Activated CD8-positive, alpha-beta memory T cell treated with anti-CD3 and anti-CD28 coated beads, Interleukin-2, amount 50 U/mL, for 24 hours (primary cell): ENCODE results near the gene JAM3.
"Not testable (repeated sequence)": the region's sequence is repeated elsewhere in the genome, so short reads cannot be mapped to it uniquely, and the experiment has no call there.

Experiments
- DNase-seq: peaks from one replicate; pipeline ENCODE4 v3.0.0-alpha.2; 2020; ENCODE audit errors: extremely low read depth

Gene JAM3

DNA sequence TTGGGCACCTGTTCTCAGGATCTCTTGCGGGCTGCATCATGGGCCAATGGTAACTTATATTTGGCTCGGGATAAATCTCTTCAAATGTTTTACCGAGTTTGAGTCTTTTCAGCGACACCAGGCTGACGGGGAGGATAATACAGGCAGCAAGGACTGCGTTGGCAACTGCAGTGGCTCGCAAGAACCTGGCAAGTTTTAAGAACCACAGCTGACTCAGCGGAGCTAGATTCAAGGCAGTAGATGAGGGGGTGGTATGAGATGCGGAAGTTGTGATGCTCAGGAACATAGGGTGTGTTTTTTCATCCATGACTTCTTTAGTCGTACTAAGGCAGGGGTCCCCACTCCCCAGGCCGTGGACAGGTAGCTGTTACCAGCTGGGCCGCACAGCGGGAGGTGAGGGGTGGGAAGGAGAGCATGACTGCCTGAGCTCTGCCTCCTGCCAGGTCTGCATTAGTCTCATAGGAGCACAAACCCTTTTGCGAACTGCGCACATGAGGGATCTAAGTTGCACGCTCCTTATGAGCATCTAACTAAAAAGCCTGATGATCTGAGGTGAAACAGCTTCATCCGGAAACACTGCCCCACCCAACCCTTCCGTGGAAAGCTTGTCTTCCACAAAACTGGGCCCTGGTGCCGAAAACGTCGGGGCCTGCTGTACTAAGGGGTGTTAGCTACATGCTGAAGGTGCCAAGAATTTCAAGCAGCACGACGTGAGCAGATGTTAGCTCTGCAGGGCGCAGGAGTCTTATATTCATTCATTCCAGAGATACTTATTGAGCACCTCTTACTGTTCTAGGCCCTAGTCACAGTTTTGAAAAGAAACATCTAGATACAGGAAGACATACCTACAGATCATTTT lies 6.4 kb upstream of the JAM3 start:
- no peak for DNase-seq

DNA sequence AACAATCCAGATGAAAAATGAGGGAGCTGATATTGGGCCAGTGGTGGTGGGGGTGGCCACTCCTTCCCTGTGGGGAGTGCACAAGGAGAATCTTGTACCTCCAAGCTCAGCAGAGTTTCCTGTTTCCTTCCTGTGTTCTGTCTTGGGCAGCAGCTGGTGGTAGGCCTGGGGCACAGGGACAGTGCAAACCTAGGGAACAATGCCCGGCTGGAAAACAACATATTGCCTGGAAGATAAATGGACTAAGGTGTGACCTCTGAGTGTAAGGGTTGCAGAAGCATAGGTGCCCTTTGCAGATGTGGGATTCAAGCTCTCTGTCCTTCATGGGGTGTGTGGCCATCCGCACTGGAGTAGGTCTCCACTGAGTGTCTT lies 5.8 kb upstream of the JAM3 start:
- no peak for DNase-seq

DNA sequence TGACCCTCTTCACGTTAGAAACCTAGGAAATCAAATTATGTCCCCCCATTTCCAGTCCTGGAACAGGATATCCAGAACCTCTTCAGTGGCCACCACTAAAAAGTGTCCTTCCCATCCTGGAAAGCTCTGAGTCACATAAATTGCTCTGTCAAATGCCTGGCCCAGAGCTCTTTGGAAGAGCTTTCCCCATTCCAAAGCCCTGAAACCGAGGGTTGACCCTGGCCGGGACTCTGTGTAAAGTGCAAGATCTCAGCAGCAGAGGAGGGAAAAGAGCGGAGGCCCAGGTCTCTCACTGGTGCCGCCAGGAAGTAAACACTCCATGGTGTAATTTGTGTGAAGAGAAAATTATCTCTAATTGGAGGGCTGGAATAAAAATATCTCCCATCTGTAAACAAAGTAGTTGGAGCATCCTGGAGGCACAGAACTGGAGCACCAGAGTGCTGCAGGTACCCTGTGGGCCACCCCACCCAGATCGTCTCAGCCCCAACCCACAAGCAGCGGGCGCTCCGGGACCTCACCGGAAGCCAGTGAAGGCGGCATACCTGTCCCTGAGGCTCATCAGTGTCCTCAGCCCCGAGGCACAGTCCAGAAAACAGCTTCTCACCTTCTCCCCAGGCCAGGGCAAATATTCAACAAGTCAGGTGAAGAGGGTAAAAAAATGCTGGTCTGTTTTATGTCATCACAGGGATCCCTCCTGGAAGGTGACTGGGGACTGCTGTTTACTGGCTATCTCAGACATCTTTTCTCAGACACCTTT lies 4.7 kb upstream of the JAM3 start:
- DNase-seq: no peak

DNA sequence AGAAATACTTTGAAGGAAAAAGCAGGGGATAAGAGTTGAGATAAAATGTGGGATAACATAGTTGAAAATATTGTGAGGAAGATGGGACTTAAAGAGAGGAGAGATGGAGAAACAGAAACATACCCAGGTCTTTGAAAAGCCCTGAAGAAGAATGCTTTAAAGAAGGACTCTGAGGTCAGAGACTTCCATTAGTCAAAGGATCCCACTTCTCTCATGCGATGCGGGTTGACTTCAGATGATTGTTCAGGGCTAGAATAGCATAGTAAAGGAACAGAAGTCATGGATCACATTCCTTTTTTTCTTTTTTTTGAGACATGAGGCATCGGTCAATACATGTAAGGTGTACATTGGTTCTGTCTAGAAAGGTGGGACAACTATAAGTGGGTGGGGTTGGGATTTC lies 3.5 kb upstream of the JAM3 start:
- no peak for DNase-seq

DNA sequence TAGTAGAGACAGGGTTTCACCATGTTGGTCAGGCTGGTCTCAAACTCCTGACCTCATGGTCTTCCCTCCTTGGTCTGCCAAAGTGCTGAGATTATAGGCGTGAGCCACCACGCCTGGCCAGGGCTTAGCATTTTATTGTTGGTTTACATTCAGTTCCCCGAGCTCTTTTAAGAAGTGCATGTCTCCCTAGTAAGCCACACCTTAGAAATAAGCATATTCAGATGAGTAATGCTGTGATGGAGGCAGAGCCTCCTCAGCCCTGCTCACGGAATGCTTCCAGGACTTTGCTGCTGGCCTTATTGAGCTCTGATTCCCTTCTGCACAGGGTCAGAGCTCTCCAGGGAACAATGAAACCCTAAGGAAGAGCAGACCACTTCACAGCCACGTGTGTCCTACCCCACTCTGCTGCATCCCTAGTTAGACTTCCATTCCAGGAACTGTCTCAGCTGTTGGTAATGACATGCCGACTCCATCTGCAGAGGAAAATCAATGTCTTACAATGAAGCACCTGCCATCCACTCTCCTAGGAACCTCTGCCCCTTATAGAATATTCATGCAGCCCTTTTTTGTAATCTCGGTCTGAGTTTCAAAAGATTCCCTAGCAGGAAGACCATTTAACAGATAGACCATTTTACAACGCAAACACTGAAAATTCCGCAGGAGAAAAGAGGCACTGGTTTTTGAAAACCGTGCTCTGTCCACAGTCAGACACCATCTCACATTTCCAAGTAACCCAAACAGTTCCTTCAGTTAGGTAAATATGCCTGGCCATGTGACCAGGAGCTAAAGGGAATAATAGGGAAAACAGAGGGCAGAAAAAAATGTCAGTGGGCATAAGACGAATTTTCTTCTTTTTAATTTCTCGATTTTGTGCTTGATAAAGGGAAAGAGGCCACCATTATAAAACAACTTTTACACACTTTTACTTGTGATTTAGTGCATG lies 1.7 kb upstream of the JAM3 start:
- no peak for DNase-seq

DNA sequence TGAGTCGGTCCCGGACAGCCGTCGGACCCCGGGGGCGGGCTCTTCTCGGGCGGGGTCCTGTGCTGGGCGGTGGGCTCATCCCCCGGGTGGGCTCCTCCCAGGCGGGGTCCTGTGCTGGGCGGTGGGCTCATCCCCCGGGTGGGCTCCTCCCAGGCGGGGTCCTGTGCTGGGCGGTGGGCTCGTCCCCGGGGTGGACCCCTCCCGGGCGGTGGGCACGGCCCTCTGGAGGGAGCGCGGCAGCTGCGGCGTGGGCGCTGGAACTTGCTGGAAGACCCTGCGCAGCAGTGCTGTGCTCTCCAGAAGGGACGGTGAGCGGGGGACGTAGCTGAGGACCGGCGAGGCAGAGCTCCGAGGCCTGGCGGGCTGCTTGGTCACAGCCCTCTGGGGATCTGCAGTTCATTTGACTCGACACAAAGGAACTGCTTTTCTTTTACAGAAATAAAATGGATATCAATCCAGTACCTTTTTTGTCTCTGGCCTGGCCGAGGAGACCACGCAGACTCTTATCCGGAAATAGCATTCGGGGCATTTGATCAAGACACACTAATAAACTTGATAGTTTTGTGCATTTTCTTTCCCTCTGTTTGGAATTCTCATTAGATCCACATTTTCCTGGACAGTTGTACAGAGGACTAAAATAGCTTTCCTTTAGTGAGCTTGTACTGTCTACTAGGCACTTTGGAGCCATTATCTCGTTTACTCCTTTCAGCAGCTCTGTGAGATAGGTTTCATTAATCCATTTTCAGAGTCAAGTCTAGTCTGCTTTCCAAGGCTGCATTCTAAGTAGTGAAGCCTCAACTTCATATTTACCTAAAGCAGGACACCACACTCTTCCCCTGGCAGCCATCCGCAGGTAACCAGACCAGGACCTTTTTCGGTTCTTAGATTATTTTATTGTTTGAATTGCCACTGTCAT lies 812 bp downstream of the JAM3 start:
- DNase-seq: no peak

DNA sequence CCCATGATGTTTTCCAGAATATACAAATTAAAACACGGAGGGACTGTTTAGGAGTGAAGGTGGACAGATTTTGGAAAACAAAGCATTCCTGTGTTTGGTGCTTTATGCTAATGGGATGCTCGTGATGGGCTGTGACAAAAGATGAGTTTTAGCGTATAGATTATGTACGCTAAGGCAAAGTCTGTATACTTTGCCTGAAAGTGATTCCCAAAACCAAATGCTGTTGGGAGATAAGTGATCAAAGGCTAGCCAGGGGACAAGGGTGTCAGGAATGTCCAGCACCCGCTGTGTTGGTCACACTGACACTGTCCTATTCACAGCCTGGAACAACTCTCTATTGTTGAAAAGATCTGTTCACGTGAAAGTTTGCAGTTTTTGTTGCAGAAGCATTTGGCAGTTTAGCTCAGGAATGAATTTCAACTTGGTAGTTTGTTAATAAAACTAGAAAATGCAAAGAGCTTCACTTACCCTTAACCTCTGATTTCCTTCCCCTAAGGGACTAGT lies 1.5 kb downstream of the JAM3 start:
- no peak for DNase-seq

DNA sequence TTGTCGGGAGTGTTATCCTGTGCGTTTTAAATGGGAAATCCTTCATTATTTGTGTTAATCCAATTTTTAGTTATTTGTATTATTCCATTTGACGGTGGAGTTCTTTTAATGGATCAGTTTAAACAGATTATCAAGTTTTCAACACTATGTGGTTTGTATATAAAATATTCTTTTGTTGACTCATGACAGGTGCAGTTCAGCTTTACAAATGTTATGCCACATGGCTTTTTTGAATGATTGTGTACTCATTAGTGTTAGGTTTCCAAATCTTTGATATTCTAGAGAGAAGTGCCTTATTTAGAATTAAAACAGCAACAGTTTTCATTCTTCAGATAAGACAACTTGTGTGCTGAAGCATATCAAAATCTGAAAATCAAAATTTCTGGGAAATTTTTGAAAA lies 2.4 kb downstream of the JAM3 start:
- no peak for DNase-seq

DNA sequence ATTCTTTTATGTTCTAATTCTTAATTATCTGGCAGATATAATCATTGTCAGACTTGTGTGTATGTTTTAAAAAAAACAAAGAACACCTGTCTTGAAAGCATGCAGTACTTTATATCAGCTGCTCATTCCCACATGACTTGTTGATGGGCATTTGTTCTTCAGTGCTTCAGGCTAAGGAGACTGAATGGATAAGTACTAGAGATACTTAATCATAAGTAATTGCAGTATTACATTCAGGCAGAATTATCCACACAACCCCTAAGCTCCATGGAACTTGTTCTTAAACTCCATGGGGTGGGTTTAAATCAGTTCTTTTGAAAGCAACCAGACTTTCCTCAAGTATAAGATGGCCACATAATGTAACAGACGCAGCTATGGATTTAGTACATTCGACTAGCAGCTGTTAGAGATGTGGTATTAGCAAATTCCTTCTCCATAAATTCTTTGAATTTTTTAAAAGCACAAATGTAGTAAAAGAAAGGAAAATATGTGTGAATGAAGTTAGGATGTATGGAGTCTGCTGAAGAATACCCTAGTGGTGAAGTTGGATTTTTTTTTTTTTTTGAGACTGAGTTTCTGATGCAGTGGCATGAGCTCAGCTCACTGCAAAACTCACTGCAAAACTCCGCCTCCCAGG lies 3.0 kb downstream of the JAM3 start:
- no peak for DNase-seq

DNA sequence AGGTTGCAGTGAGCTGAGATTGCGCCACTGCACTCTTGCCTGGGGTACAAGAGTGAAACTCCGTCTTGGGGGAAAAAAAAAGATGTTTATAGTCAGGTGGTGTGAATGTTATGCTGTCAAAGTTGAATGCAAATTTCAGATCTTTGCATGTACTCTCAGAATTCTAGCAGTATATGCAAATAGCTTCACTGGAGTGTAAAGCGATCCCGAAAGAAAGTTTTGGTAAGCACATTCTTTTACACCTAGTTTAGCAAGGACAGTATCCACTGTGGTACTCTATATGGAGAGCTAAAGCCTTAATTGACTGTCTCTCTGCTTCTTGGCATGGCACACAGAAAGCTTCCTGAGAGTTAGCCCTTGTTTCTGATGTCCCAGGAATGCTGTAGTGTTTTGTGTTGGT lies 4.0 kb downstream of the JAM3 start:
- DNase-seq: no peak

DNA sequence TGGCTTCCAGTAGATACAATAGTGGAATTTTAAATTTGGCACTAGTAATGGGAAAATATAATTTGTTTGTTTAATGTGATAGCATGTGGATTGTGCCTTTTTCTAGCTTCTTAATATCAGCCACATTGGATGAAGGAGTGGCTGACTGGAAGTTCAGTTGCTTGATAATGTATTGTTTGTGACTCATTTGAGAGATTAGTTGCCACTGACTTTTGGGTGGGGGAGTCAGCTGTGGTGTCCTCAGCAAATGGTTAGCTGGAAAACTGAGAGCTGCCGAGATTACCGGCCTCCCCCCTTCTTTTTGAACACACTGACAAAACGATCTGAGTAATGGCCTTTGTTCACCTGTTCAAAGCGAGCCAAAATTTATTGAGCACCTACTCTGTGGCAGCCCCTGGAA lies 5.5 kb downstream of the JAM3 start:
- no peak for DNase-seq

DNA sequence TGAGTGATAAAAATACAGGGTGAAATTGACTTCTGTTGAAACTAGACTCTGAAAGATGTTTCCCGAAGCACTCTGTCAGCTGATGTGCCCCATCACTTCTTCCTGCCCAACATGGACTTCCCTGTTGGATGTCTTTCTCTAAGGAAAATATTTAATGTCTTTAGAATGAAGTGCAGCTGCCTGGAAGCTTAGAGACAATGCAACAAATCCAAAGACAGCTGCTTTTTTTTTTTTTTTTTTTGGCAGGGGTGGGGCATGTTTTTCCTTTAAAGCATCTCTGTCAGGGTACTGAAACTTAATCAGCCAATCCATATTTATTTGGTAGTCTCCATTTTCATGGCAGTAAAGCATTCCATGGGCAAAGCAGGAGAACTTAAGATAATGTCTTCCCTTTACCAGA lies 5.9 kb downstream of the JAM3 start:
- no peak for DNase-seq

DNA sequence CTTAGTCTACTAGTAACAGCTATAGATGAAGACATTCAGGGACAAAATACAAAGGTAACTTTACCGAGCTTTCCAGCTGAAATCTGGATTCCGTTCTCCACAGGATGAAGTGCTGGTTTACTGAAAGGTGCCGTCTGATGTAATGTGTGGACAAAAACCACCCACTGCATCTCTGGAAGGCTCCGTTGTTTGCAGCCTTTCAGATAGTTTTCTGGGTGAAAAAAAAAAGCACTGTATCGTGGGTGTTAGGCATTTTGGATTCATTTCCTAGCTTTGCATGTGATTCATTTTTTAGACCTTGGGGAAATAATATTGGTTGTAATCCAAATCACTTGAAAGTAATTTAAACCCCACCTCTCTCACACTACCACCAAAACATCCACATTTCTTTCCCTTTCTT lies 10.4 kb downstream of the JAM3 start:
- no peak for DNase-seq

DNA sequence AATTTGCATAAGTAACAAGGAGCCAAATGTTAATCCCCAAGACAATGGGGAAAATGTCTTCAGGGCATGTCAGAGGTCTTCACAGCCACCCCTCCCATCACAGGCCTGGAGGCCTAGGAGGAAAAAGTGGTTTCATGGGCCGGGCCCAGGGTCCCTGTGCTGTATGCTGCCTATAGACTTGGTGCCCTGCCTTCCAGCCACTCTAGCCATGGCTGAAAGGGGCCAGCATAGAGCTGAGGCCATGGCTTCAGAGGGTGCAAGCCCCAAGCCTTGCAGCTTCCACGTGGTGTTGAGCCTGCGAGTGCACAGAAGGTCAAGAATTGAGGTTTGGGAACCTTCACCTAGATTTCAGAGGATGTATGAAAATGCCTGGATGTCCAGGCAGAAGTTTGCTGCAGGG lies 12.4 kb downstream of the JAM3 start:
- not testable (repeated sequence) for DNase-seq

DNA sequence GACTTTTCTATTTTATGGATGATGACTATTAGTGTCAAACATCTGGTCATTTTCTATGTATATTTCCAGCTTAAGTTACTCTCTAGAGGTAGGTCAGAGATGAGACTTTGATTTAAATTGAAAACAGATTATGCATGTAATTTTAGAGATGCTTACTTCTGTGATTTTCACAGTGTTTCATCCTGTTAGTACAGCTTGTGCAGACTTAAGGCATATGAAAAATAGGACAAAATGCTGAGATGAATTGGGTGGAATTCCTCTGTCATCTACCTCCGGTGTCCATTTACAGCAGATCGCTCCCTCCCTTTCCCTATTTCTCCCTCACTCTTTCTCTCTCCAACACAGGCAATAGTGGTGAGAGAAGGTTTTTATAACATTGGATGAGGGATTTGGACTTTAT lies 14.1 kb downstream of the JAM3 start:
- DNase-seq: no peak

DNA sequence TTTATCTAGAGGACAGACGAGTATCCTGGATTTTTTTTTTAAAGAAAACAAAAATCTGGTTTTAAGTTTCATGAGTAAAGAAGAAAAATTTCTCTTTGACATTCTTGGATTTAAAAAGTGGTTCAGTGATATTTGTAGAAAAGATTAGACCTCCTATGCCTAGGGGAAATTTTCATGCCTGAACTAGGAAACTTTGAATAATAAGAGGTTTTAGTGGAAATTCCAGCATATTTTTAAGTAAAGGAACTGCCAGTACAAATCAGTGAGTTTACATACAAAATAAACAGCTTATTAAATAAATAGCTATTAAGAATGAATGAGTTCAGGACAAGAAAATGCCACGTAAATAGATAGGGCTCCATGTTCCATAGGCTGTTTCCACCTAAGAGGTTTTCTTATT lies 17.5 kb downstream of the JAM3 start:
- no peak for DNase-seq

DNA sequence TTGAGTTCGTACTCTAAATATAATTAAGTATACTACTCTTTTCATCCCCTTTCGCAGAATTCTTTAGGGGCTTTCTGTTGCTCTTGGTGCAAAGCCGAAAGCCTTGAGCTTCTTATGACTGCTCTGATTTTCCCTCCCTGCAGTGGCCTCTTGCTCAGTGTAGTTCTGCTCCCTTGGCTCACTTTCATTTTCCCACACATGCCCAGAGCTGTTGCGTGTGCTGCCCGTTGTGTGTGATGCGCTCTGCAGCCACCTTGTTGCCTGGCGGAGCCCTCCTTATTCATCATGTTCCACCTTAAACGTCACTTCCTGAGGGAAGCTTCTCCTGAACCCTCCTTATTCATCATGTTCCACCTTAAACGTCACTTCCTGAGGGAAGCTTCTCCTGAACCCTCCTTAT lies 23.1 kb downstream of the JAM3 start:
- DNase-seq: not testable (repeated sequence)

DNA sequence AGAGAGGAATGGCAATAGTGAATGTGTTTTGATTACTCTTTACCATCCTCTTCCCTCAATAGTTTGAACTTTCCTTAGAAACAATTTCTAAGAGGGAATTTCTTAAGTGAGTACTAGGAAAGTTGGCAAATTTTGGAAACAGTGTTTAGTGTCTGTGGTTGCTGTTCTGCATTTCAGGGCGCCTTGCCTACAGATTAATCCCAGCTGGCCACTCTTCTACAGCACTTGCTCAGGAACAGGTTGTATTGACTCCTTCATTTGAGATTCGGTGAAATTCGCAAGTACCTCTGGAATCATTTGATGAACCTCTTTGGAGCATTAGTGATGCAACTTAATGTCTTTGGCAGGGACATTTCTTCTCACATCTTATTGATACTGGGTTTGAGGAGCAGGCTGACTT lies 28.3 kb downstream of the JAM3 start:
- DNase-seq: no peak

DNA sequence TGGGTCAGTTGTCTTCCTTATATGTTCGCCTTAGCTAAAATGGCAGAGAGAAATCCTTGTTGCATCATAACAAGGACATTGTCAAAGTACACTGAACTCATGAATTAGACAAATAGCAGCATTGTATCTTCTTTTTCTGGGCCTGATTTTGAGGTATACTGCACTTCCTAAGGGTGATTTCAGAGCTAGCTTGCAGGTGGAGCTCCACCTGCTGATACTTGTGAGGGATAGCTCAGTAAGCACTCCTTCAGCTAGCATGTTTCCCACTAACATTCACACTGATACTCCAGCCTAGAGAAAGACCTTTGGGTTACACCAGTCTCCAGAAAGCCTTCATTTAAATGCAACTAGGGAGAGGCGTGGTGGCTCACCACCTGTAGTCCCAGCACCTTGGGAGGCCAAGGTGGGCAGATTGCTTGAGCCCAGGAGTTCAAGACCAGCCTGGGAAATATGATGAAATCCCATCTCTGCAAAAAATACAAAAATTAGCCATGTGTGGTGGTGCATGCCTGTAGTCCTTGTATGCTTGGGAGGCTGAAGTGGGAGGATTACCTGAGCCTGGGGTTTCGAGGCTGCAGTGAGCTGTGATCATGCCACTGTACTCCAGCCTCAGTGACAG lies 29.8 kb downstream of the JAM3 start:
- no peak for DNase-seq

DNA sequence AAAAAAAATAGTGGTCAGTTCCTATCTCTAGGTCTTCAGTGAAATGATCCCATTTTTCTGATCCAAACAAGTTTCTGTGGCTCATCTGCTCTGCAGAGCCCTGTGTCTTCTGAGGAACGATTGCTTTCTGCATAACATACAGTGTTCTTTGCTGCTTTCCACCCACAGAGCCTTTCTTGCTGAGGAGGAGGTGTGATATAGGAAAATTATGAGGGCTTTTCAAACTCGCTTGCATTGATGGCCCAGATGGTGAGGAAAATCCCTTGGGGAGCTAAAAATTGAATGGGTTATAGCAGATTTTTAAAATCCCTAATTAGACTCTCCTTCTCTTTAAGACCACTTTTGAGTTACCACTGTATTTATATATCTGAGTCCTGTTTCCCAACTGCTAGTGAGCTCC lies 31.3 kb downstream of the JAM3 start:
- DNase-seq: no peak
